Ishikawa (cell line): ENCODE results near the gene CDK6.

Experiments
- EGR1 ChIP-seq: IDR thresholded peaks from 2 replicates; pipeline ENCODE4 v1.6.1; 2012
- NFIC ChIP-seq: IDR thresholded peaks from 2 replicates; pipeline ENCODE4 v1.6.1; 2012

- TF ChIP-seq NFIC (no peak), EGR1 (no peak)
Measured at GRCh38 chr7:92634205-92634604, 202.2 kb downstream of the CDK6 start.
